DND-41 (cell line): ENCODE measurements around the gene TMPRSS6.

Source experiments
- CTCF ChIP-seq: IDR thresholded peaks from 2 replicates; pipeline ENCODE4 v1.5.1; 2012; ENCODE audit warnings: borderline replicate concordance, low read length, moderate library complexity, mild to moderate bottlenecking; ENCODE audit not compliant: poor library complexity, severe bottlenecking; ENCODE audit errors: extremely low read depth
- EZH2 ChIP-seq: IDR thresholded peaks from 3 replicates; pipeline ENCODE4 v1.6.1; 2012; ENCODE audit warnings: borderline replicate concordance, low read depth, mild to moderate bottlenecking, moderate library complexity, low read length, inconsistent platforms; ENCODE audit not compliant: severe bottlenecking

- TF ChIP-seq CTCF: no peak
- no peak for TF ChIP-seq EZH2
These were observed 14.1 kb upstream of the TMPRSS6 start for GRCh38 chr22:37123649-37124048.
